OCI-LY1 (cell line): ENCODE measurements around the gene CACHD1.

Experiments
- H2AFZ ChIP-seq: fragments of 200-600 bp; sonication (generic), shearing (Covaris generic); 2 replicates; pipeline ENCODE4 v1.6.0; 2014; ENCODE audit warnings: antibody characterized with exemption, mild to moderate bottlenecking, low read length
- H3F3A ChIP-seq: fragments of 200-600 bp; sonication (generic), shearing (Covaris generic); 2 replicates; pipeline ENCODE4 v1.6.0; 2014; ENCODE audit warnings: mild to moderate bottlenecking, antibody characterized with exemption, low read length, moderate library complexity; ENCODE audit not compliant: insufficient read depth
- H3K27ac ChIP-seq: fragments of 200-600 bp; sonication (generic); 2 replicates; pipeline ENCODE4 v1.5.1; 2014; ENCODE audit warnings: low read length, mixed run types, mild to moderate bottlenecking, low read depth; ENCODE audit not compliant: poor library complexity, severe bottlenecking
- H3K27me3 ChIP-seq: fragments of 200-600 bp; sonication (generic); 2 replicates; pipeline ENCODE4 v1.6.0; 2014; ENCODE audit warnings: antibody characterized with exemption, mild to moderate bottlenecking, low read length, moderate library complexity; ENCODE audit not compliant: insufficient read depth
- H3K36me3 ChIP-seq: fragments of 200-600 bp; sonication (generic); 2 replicates; pipeline ENCODE4 v1.6.1; 2014; ENCODE audit warnings: mild to moderate bottlenecking, antibody characterized with exemption, low read length, moderate library complexity, mixed read lengths; ENCODE audit not compliant: insufficient read depth
- H3K4me1 ChIP-seq: fragments of 200-600 bp; sonication (generic); 2 replicates; pipeline ENCODE4 v1.5.1; 2014; ENCODE audit warnings: mild to moderate bottlenecking, low read length, moderate library complexity; ENCODE audit not compliant: insufficient read depth, severe bottlenecking
- H3K4me2 ChIP-seq: fragments of 200-600 bp; sonication (generic), shearing (Covaris generic); 2 replicates; pipeline ENCODE4 v1.6.1; 2014; ENCODE audit warnings: low read length
- H3K4me3 ChIP-seq: fragments of 200-600 bp; sonication (generic); 2 replicates; pipeline ENCODE4 v1.5.1; 2014; ENCODE audit warnings: low read length, low read depth, mild to moderate bottlenecking, mixed read lengths; ENCODE audit not compliant: poor library complexity, severe bottlenecking
- H3K79me2 ChIP-seq: fragments of 200-600 bp; shearing (Covaris generic); 2 replicates; pipeline ENCODE4 v1.6.1; 2016; ENCODE audit warnings: mixed run types, low read length, mixed read lengths; ENCODE audit not compliant: insufficient read depth
- H3K9ac ChIP-seq: fragments of 200-600 bp; sonication (generic), shearing (Covaris generic); 2 replicates; pipeline ENCODE4 v1.6.1; 2014; ENCODE audit warnings: mild to moderate bottlenecking, low read length, mixed read lengths
- H3K9me2 ChIP-seq: fragments of 200-600 bp; sonication (generic), shearing (Covaris generic); 2 replicates; pipeline ENCODE4 v1.6.1; 2014; ENCODE audit warnings: low read depth, mild to moderate bottlenecking, low read length, mixed read lengths
- H3K9me3 ChIP-seq: fragments of 200-600 bp; shearing (Covaris generic); 2 replicates; pipeline ENCODE4 v1.6.1; 2014; ENCODE audit warnings: low read length, mixed read lengths
- H4K20me1 ChIP-seq: fragments of 200-600 bp; sonication (generic), shearing (Covaris generic); 2 replicates; pipeline ENCODE4 v1.6.0; 2016; ENCODE audit warnings: mild to moderate bottlenecking, low read length; ENCODE audit not compliant: insufficient read depth
- EZH2 ChIP-seq: fragments of 200-600 bp; sonication (generic), shearing (Covaris generic); IDR thresholded peaks from 2 replicates; pipeline ENCODE4 v1.8.0; 2017; ENCODE audit warnings: borderline replicate concordance, mixed run types, mild to moderate bottlenecking, antibody characterized with exemption, low read length, moderate library complexity, mixed read lengths
- TF ChIP-seq, protein P1 (sequence below): fragments of 200-600 bp; sonication (generic), shearing (Covaris generic); IDR thresholded peaks from 2 replicates; pipeline ENCODE4 v1.5.1; 2017; ENCODE audit warnings: mild to moderate bottlenecking, antibody characterized with exemption, low read length, moderate library complexity, mixed read lengths

Gene CACHD1

DNA sequence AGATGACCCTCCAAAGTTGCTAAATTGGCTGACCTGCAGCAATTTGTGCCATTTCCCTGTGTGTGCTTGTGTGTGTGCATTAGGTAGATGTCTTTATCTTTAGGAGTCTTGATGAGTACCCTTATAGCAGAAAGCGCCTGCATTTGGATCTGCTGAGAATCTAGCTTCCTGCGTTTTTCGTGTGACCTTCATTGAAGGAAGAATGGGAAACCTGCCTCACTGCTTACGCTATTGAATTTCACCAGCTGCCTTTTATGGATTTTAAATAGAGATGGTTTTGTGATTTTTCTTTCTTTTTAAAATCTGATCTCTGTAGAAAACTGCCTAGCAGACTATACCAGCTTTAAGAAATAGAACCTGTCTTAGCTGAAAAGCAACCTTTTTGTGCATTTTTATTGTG, 124.5 kb downstream of the CACHD1 start:
- Histone ChIP-seq H3K9ac (no peak overlapping the region), H3K36me3 (no peaks in the 10 kb centered on the region), H3K79me2 (no peaks in the 10 kb centered on the region), H3K4me2 (no peak overlapping the region), H3K4me3 (no peak overlapping the region), H3K27ac (no peak overlapping the region), H3K9me3 (no peaks in the 10 kb centered on the region), H3K27me3 (no peaks in the 10 kb centered on the region), H2AFZ (no peak overlapping the region), H3F3A (no peaks in the 10 kb centered on the region), H3K9me2 (no peaks in the 10 kb centered on the region), H4K20me1 (no peaks in the 10 kb centered on the region), H3K4me1 (no peaks in the 10 kb centered on the region)
- TF ChIP-seq, protein P1, sequence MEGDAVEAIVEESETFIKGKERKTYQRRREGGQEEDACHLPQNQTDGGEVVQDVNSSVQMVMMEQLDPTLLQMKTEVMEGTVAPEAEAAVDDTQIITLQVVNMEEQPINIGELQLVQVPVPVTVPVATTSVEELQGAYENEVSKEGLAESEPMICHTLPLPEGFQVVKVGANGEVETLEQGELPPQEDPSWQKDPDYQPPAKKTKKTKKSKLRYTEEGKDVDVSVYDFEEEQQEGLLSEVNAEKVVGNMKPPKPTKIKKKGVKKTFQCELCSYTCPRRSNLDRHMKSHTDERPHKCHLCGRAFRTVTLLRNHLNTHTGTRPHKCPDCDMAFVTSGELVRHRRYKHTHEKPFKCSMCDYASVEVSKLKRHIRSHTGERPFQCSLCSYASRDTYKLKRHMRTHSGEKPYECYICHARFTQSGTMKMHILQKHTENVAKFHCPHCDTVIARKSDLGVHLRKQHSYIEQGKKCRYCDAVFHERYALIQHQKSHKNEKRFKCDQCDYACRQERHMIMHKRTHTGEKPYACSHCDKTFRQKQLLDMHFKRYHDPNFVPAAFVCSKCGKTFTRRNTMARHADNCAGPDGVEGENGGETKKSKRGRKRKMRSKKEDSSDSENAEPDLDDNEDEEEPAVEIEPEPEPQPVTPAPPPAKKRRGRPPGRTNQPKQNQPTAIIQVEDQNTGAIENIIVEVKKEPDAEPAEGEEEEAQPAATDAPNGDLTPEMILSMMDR = no peak
- no peak for TF ChIP-seq EZH2

DNA sequence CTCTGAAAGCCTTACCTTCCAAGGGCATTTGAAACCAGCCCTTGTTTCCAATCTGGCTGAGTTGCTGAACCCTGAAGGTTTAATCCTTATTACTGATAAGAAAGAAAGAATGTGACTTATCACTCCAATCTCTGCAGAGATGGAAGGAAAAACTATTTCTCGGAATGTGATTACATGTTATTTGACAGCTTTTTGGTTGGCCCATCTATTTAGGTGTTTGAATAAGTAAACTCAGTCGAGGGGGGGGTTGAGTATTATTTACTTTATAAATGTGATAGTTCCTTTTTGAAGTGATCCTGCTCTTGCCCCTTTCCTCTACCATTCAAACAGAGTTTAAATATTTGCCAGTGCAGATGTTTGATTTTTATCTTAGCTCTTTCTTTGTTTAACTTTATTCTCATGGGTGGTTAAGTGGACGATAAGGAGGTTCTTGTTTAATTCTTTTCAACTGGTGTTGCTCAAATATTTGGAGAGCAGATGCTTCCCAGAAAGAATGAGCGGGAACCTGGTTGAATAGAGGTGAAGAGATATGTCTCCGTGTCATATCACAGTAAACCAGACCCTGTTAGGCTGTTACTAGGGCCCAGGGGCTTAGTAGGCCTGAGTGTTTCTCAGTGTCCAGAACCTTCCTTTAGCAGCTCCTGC, 126.1 kb downstream of the CACHD1 start:
- Histone ChIP-seq H3K27me3 (no peaks in the 10 kb centered on the region), H3K9me2 (no peaks in the 10 kb centered on the region), H3K4me1 (no peaks in the 10 kb centered on the region), H3K27ac (no peak overlapping the region), H3F3A (no peaks in the 10 kb centered on the region), H3K9me3 (no peaks in the 10 kb centered on the region), H3K4me3 (no peak overlapping the region), H3K9ac (no peak overlapping the region), H3K36me3 (no peaks in the 10 kb centered on the region), H3K79me2 (no peaks in the 10 kb centered on the region), H2AFZ (no peak overlapping the region), H4K20me1 (no peaks in the 10 kb centered on the region), H3K4me2 (no peak overlapping the region)
- TF ChIP-seq EZH2 = no peak
- TF ChIP-seq, protein P1 = no peak

DNA sequence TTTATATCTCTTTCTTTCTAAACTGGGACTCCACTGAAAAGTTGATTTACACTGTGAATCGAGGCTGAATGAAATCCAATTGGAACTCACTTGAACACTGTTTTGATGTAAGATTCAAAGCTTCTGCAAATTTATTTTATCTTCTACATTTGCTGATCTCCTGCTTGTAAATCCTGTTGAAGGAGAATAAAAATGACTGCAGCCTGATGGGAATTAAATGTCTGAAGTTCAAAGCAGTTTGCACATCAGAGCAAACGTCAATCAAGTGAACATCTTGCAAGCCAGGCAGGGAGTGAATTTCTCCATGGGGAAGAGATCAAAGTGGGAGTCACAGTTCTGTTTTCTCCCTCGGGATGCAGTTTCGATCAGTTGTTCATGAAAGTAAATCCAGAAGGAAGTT, 127.2 kb downstream of the CACHD1 start:
- Histone ChIP-seq H3K9ac (no peak overlapping the region), H3K79me2 (no peaks in the 10 kb centered on the region), H3F3A (no peaks in the 10 kb centered on the region), H2AFZ (no peak overlapping the region), H3K9me3 (no peaks in the 10 kb centered on the region), H3K36me3 (no peaks in the 10 kb centered on the region), H3K27me3 (no peaks in the 10 kb centered on the region), H3K27ac (no peak overlapping the region), H3K9me2 (no peaks in the 10 kb centered on the region), H3K4me3 (no peak overlapping the region), H3K4me2 (no peak overlapping the region), H4K20me1 (no peaks in the 10 kb centered on the region), H3K4me1 (no peaks in the 10 kb centered on the region)
- no peak for TF ChIP-seq EZH2
- TF ChIP-seq, protein P1 = no peak
